ENCODE measurements around the gene PSMG4.

PSMG4 gene, protein sequence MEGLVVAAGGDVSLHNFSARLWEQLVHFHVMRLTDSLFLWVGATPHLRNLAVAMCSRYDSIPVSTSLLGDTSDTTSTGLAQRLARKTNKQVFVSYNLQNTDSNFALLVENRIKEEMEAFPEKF

DNA sequence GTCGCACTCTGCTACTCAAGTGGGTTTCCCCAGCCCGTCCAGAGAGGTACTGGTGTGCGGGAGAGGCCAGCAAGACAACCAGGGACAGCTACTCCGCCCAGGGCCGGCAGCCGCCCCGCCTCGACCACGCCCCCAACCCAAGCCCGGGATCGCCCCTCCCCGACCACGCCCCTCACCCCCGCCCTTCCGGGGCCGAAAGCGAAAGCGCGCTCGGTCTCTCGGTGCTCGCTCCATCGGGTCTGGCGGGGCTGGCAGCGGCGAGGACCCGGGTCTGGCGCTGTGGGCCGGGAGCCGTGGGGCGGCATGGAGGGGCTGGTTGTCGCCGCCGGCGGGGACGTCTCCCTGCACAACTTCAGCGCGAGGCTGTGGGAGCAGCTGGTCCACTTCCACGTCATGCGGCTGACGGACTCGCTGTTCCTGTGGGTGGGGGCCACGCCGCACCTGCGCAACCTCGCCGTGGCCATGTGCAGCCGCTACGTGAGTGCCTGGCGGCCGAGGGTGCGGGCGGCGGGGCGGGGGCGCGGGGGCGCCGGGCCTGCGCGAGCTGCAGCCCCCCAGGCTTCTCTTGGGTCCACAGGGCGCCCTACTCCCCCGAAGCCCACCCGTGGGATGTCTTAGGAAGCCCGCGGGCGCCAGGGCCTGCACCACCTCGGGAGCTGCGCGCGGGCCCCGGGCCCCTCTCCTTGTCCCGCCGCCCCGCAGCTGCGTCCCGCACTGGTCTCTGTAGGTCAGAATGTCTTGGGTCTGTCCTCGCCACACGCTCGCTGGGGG lies at the start of gene PSMG4:
Gene PSMG4, plus strand, starts transcription at position 228 of the 771 bp plus-strand sequence. Its CDS starts 76 bp downstream, at position 304.
- peak; percentile 84 to 98 (median 94) for DNase-seq (ENCODE audit: low read depth in 2 of 3, low spot score in 1 of 3)

DNA sequence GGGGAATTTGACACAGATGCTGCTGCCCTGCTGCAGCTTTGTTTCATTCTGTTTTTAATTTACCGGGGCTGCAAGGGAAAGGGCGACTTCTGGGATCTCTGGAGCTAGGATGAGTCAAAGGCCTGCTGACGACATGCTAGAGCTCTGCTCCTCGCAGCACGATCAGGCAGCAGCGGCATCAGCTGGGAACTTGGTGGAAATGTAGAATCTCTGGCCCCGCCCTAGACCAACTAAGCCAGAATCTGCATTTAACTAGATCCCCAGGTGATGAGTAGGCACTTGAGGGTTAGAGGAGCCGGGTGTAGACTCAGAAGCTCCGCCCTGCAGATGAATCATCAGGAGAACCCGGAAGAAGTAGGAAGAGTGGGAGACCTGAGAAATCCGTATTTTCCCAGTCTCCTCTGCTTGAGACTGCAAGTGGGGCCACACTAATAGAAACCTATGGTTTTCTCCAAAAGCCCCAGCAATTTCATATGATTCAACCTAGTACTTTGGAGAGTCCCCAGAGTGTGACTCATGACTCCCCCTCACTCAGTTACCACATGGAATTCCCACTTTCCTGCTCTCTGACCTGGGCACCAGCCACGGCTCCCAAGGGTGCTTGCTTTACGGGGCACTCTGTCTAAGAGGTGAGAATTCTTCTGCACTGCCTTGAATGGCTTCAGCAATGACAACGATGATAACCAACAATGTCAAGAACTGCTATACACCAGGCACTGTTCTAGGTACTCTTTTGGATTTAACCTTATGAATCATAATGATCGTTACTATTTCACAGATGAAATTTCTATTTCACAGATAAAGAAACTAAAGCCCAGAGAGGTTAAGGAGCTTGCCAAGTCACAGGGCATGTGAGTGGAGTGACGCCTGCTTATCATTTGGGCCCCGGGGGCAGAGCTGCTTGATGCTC lies 49.4 kb upstream of the PSMG4 start:
- peak; percentile 57 to 70 (median 64) for DNase-seq (ENCODE audit: low read depth in 2 of 3, low spot score in 1 of 3)

DNA sequence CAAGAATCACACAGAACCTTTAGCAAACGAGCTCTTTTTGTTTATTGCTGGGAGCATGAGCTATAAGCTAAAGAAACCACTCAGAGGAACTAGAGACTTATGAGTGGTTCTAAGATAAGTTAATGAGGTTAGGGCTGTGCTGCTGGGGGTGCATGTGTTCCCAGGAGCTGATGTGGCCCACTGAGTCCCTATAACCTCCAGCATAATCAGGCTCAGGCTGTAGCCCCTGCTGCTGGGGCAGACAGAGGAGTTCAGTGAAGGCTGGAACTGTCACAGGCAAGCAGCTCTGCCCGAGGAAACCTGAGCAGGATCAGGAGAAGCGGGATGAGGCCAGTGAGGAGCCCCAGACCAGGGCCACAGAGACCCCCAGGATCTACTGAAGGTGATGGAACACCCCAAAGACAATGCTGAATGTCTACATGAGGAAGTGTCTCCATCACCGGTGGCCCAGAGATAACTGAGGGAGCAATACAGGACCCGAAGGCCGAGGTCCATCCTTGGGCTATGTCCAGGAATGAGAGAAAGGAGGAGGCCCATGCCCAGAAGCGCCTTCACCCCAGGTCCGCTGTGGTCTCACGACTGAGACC lies 48.6 kb upstream of the PSMG4 start:
- no peak for DNase-seq (ENCODE audit: low read depth in 2 of 3, low spot score in 1 of 3)

DNA sequence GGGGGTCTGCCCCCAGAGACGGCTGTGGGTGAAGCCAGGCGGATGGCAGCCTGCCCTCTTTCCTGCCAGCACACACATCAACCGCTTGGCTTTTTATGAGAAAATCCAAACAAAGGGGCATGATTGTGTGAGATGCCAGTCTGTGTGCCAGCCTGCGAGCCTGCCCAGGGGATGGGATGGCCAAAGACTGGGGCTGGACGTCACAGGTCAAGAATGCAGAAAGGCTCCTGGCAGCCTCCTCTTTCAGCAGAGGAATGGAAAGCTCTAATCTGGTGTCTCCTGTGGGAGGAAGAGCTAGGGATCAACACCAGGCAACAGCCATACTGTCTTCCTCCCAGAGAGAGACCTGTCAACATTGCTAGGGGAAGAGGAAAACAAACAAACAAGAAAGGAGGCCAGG lies 47.1 kb upstream of the PSMG4 start:
- DNase-seq (ENCODE audit: low read depth in 2 of 3, low spot score in 1 of 3): no peak

DNA sequence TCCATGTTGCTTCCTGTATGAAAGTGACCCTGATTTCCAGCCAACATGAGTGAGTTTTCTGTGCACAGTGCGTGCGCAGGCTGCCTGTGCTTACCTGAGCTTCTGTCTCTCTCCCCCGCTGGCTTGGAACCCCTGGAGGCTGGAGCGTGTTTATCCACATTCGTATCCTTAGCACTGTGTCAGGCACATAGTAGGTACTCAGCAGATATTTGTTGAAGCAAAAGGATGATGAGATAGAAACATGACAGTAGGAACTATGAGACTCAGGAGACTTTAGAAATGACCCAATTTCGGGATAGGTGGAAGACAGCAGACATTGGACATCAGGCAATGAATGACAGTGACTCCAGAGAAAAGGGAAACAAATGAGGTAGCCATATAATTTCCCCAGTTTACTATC lies 46.5 kb upstream of the PSMG4 start:
- DNase-seq (ENCODE audit: low read depth in 2 of 3, low spot score in 1 of 3): no peak

DNA sequence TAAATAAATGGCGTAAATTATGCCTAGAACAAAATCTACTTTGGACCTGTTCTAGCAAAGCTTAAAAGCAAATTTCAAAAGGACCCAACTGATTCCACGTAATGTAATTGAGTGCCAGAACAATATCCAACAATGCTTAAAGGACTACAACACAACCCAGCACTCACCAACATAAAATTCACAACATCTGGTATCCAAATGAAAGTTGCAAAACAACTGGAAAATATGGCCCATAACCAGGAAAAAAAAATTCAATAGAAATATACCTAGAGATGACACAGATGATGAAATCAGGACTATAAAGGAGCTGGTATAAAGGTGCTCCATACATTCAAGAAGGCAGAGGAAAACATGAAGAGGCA lies 45.4 kb upstream of the PSMG4 start:
- no peak for DNase-seq (ENCODE audit: low read depth in 2 of 3, low spot score in 1 of 3)

DNA sequence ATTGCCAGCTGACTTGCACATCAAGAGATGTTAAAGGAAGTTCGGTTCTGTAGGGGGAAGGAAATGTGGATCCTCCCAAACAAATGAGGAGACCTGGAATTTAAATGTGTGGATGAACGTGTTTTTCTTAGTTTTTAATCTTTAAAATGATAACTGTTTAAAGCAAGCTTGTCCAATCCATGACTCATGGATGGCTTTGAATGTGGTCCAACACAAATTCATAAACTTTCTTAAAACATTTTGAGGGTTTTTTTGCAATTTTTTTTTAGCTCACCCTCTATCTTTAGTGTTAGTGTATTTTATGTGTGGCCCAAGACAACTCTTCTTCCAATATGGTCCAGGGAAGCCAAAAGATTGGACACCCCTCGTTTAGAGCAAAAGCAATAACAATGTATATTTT lies 43.8 kb upstream of the PSMG4 start:
- no peak for DNase-seq (ENCODE audit: low read depth in 2 of 3, low spot score in 1 of 3)

DNA sequence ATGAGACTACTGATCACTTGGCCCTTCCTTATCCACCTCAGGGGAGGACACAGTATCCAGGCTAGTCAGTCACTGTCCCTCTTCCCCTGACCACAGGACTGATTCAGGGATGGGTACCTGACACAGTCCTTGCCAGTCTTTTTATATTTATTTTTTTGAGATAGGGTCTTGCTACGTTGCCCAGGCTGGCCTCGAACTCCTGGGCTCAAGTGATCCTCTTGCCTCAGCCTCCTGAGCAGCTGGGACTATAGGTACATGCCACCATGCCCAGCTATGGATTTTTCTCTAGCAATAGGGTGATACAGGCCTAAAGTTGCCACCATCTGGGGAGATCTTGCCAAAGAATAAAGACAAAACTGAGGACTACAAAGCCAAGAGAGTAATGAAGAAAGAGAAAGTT lies 41.5 kb upstream of the PSMG4 start:
- no peak for DNase-seq (ENCODE audit: low read depth in 2 of 3, low spot score in 1 of 3)

DNA sequence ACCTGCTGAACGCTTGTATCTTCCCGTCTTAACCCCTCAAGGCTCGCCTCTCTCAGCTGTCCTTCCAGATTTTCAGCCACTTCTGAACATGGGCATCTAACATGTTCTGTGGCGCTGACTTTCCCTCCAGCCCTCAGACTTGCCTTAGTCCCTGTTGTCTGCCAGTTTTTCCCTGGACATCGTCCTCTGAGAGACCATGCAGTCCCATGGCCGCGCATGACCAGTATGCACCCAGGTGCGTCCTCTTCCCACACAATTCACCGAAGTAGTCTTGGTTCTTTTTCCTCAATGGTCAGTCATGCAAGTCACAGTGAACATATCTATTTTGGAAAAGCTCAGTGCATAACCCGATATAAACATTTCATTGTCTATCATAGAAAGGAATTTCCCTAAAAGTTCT lies 40.5 kb upstream of the PSMG4 start:
- DNase-seq (ENCODE audit: low read depth in 2 of 3, low spot score in 1 of 3): no peak

DNA sequence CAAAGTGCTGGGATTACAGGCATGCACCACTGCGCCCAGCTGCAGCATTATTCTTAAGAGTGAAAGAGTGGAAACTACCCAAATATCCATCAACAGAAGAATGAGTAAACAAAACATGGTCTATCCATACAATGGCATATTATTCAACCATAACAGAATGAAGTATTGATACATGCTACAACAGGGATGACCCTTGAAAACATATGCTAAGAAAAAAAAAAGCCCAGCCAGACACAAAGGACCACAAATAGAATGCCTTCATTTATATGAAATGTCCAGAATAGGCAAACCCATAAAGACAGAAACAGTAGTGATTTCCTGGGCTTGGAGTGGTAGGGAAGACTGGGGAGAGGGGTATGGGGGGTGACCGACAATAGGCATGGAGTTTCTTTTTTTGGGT lies 38.4 kb upstream of the PSMG4 start:
- no peak for DNase-seq (ENCODE audit: low read depth in 2 of 3, low spot score in 1 of 3)

DNA sequence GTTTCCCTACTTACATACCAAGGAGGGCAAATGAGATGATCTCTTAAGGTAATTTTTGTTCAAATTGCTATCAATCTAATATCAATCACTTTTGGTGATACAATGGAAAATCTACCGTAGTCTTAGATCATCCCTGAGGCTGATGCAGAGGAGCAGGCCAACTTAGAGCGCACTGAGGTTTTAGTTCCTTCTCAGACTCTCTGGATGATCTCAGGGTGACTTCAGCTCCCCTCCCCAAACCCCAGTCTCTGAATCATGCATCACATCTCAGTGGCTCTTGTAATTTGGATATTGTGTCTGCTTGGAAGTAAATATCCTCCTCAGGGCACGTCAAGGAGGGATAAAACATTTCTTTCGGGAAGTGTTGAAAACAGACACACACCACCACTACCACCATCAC lies 37.2 kb upstream of the PSMG4 start:
- DNase-seq (ENCODE audit: low read depth in 2 of 3, low spot score in 1 of 3): no peak

DNA sequence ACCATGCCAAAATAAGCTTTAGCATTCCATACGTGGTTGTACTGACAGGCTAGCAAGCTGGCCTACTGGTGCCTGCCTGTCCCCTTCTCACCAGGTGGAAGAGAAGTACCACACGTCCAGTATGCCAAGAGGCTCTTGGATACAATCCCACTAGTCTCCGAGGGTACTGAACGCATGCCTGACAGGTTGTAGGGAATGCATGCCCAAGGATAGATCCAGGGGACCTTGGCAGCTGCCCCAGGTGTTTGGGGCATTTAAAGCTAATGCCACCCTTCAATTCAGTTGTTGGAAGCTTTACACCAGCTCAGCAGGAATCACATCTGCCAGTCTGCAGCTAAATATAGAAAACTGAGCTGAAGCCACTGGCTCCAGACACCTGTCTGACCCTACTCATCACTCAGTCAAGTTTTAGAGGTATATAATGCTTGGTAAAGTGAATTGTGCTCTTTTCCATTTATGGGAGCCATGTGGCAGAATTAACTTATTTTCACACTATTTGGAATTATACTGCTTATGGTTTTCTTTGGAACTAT lies 36.2 kb upstream of the PSMG4 start:
- DNase-seq (ENCODE audit: low read depth in 2 of 3, low spot score in 1 of 3): no peak

DNA sequence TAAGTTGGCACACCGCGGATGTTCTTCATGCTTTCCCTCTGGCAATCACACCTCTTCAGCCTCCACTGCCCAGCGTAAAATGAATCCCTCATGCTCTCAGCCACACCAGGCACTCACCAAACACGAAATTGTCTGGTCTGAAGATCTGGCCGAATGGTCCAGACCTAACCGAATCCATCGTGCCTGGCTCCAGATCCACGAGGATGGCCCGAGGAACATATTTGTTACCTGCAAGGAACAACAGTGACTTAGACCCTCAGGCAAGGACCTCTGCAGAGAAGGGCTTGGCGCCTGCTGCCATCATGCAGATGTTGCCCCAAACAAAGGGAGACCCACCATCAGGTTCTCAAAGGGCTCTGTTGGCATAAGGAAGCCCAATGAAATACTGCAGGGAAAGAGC lies 32.7 kb upstream of the PSMG4 start:
- DNase-seq (ENCODE audit: low read depth in 2 of 3, low spot score in 1 of 3): no peak

DNA sequence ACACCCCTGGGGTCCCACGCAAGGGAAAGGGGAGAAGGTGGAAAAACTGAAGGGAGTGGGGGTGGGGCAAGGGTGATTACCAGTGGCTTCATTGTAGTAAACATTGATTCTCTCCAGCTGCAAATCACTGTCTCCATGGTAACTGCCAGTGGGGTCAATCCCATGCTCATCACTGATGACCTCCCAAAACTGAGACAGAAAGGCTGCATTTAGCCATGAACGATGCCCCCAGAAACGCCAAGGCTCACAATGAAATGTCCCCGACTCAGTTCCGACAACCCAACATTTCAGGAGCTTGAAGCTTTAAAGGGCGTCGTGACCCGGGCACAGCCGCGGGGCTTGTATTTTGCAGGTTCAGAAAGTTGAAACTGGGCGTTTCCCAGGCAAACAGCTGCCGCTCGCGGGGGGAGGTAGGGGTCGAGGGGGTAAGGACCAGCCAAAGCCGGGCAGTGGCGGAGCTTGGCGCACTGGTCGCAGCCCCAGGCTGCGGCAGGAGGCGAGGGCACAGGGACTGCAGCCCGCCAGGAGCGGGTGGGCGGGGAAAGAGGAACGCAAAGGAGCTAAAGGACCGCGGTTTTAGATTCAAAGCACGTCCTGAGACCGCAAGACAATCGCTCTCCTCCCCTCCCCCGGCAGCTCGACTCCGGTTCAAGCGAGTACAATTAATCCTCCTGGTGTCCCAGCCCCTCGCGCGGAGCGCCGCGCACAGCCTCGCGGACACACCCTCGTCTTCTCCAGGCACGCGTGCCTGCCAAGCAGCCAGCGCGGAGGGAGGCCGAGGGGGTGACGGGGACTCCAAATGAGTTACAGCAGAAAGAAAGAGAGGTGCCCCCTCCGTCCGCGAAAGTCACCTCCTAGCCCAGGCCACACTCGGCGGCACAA lies 32.0 kb upstream of the PSMG4 start:
- DNase-seq (ENCODE audit: low read depth in 2 of 3, low spot score in 1 of 3): peak in 1 of 3 donors; percentile 23

DNA sequence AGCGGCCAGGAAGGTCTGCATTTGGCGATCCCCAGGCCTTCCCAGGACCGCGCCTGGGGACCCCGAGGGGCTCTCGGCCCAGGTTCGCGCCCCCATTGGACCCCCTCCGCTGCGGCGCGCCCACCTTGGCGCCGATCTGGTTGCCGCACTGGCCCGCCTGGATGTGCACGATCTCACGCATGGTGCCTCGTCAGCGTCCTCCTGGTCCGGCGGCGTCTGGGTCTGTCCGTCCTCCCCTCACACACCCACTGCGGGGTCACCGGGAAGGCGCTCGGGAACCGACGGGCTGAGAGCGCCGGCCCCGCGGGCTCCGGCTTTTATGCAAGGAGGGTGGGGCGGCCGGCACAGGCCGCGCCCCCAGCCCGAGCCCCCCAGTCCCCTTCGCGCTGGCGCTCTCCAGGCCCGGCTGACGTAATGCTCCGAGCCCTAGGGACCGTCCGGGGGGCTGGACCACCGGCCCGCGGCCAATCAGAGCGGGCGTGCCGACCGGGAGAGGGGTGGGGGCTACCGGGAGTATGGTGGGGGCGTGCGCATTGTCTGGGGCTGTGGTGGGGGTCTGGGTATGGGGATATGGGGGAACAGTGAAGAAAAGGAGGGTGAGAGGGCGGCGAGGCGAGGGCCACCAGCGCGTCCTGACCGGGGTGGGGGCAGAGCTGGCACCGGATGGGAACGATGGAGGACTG lies 31.2 kb upstream of the PSMG4 start, which contains the start of gene TUBB2B:
Gene TUBB2B, minus strand, starts transcription at position 291 of the 683 bp plus-strand sequence. Its CDS starts 110 bp downstream, at position 181.
- DNase-seq (ENCODE audit: low read depth in 2 of 3, low spot score in 1 of 3): no peak

DNA sequence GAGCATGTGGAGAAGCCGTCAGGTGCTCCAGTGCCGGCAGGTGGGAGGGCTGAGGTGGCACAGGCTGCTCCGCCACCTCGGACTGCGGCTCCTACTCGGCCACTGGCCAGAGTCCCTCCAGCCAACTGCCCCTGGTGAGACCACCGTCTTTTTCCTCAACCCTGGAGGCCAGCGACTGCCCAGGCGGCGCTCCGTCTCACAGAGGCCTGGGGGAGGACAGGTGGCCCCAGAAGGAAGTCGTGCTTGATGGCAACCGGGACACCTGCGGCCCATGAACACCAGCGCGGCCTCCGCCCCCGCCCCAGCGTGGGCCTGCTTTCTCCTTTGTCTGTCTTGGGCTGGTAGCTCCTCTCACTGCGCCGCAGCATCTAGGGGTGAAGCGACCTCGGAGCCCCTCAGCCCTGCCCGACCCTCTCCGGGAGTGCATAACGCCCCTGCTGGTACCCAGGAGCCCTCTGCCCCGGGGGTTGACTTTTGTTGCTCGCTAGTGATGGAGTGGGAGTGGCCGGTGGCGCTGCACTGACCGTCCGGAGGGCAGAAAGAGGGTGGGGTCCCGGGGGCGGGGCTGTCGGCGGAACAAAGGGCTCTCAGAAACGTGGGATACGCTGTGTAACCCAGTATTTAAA lies 30.6 kb upstream of the PSMG4 start:
- no peak for DNase-seq (ENCODE audit: low read depth in 2 of 3, low spot score in 1 of 3)

DNA sequence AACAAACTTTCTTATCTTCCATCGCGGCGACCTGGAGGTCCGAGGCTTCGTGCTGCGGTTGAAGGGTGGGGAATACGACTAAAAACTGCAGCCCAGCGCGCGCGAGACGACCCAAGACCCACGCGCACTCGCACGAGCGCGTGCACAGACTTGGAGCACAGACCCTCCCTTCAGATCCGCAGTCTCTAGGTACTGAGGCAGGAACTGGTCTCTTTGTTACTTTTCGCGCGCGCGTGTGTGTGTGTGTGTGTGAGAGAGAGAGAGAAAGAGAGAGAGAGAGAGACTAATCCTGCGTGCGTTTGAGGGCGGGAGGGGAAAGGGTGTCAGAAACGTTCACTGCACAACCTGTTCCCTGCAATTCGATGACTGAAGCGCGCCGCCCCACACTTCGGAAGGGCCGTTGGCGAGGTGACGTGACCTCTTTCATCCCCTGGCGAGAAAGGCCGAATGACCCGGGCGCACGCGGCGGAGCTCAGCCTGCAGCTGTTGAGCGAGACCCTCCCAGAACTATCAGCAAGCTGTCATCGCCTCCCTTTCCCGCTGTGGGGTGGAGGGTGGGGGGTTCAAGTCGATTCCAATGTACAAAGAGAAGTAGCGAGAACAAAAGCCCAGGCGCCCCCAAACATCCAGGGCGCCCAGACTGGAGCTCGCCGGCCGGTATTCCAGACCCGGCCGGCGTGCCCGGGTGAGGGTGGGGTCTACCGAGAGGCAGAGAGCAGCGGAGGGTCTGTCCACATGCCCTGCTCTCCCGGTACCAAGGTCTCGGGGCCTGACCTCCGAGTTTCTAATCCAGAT lies 29.8 kb upstream of the PSMG4 start:
- no peak for DNase-seq (ENCODE audit: low read depth in 2 of 3, low spot score in 1 of 3)

DNA sequence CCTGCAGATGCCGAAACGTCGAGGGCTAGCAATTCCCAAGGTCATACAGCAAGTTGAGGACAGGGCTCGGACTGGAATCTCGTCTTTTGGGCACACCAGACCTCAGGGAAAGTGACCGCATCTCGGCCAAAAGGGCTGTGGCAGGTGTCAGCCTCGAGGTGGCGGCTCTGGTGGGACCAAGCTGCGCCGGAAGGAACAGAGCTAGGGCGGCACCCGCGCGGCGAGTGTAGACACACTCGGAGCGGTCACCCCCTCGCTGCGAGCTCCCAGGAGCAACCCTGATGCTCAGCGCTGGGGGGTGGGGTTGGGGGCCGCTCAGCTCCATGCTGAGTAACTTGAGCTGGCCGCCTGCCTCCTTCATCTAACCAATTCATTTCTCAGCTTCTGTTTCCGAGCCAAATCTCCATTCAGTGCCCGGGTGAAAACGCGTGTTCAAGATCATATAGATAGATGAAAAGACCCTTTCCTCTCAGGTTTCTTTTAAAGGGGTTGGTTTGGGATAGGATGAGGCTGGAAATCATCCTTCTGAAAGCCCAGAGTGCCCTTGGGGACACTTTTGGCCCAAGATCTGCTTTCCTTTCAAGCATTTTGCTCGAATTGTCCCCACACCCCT lies 29.1 kb upstream of the PSMG4 start:
- DNase-seq (ENCODE audit: low read depth in 2 of 3, low spot score in 1 of 3): no peak
